ENCODE measurements around the gene RBMS1.

DNA sequence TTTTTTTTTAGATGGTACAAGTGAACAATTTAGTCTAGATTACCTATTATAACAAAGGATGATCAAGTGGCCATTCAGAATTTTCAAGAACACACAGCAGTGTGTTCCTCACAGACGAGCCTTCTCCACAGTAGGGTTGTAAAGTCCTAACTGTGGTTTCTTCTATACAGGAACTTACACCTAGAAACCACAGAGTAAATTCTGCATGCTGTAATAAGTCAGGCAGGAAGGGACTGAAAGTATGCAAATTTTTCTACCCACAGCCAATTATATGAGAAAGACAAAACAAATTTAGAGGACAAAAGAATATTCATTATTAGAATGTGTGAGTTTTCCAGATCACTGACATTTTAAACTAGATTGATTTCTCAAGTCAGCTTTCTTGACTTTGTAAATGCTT, 99.5 kb downstream of the RBMS1 start:
- TF ChIP-seq, protein P1, sequence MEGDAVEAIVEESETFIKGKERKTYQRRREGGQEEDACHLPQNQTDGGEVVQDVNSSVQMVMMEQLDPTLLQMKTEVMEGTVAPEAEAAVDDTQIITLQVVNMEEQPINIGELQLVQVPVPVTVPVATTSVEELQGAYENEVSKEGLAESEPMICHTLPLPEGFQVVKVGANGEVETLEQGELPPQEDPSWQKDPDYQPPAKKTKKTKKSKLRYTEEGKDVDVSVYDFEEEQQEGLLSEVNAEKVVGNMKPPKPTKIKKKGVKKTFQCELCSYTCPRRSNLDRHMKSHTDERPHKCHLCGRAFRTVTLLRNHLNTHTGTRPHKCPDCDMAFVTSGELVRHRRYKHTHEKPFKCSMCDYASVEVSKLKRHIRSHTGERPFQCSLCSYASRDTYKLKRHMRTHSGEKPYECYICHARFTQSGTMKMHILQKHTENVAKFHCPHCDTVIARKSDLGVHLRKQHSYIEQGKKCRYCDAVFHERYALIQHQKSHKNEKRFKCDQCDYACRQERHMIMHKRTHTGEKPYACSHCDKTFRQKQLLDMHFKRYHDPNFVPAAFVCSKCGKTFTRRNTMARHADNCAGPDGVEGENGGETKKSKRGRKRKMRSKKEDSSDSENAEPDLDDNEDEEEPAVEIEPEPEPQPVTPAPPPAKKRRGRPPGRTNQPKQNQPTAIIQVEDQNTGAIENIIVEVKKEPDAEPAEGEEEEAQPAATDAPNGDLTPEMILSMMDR (IDR thresholded peaks at IDR 0.05; ENCODE audit: insufficient read depth, low read length): no peak
- no peak; the same call in 1 of the 2 replicates for TF ChIP-seq SPI1 (IDR thresholded peaks at IDR 0.05; ENCODE audit: borderline replicate concordance, low read depth)
- TF ChIP-seq, protein P2, sequence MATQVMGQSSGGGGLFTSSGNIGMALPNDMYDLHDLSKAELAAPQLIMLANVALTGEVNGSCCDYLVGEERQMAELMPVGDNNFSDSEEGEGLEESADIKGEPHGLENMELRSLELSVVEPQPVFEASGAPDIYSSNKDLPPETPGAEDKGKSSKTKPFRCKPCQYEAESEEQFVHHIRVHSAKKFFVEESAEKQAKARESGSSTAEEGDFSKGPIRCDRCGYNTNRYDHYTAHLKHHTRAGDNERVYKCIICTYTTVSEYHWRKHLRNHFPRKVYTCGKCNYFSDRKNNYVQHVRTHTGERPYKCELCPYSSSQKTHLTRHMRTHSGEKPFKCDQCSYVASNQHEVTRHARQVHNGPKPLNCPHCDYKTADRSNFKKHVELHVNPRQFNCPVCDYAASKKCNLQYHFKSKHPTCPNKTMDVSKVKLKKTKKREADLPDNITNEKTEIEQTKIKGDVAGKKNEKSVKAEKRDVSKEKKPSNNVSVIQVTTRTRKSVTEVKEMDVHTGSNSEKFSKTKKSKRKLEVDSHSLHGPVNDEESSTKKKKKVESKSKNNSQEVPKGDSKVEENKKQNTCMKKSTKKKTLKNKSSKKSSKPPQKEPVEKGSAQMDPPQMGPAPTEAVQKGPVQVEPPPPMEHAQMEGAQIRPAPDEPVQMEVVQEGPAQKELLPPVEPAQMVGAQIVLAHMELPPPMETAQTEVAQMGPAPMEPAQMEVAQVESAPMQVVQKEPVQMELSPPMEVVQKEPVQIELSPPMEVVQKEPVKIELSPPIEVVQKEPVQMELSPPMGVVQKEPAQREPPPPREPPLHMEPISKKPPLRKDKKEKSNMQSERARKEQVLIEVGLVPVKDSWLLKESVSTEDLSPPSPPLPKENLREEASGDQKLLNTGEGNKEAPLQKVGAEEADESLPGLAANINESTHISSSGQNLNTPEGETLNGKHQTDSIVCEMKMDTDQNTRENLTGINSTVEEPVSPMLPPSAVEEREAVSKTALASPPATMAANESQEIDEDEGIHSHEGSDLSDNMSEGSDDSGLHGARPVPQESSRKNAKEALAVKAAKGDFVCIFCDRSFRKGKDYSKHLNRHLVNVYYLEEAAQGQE (IDR thresholded peaks at IDR 0.05; ENCODE audit: insufficient replicate concordance, low read depth): no peak

Data from HL-60 (cell line).